Measurements from ENCODE around the gene SLC43A1.

- TF ChIP-seq, protein P1, sequence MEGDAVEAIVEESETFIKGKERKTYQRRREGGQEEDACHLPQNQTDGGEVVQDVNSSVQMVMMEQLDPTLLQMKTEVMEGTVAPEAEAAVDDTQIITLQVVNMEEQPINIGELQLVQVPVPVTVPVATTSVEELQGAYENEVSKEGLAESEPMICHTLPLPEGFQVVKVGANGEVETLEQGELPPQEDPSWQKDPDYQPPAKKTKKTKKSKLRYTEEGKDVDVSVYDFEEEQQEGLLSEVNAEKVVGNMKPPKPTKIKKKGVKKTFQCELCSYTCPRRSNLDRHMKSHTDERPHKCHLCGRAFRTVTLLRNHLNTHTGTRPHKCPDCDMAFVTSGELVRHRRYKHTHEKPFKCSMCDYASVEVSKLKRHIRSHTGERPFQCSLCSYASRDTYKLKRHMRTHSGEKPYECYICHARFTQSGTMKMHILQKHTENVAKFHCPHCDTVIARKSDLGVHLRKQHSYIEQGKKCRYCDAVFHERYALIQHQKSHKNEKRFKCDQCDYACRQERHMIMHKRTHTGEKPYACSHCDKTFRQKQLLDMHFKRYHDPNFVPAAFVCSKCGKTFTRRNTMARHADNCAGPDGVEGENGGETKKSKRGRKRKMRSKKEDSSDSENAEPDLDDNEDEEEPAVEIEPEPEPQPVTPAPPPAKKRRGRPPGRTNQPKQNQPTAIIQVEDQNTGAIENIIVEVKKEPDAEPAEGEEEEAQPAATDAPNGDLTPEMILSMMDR (IDR thresholded peaks at IDR 0.05 in 4 of 5, conservative IDR thresholded peaks at IDR 0.05 in 1 of 5): no peak
- no peak for TF ChIP-seq POLR2A (IDR thresholded peaks at IDR 0.05)
These were observed 44.0 kb downstream of the SLC43A1 start for GRCh38 chr11:57471496-57471895.
